Erythroblast (primary cell): ENCODE measurements around the gene ALG12.
"Not testable (repeated sequence)": the region's sequence is repeated elsewhere in the genome, so short reads cannot be mapped to it uniquely, and the experiment has no call there.

Experiments
- GATA1 ChIP-seq: IDR thresholded peaks from 2 replicates; pipeline ENCODE4 v1.6.1; 2011; ENCODE audit warnings: low read depth, mild to moderate bottlenecking, control low read depth, low read length, moderate library complexity
- POLR2A ChIP-seq: IDR thresholded peaks from 2 replicates; pipeline ENCODE4 v1.6.1; 2011; ENCODE audit warnings: mild to moderate bottlenecking, low read length

- not testable (repeated sequence) for TF ChIP-seq POLR2A, GATA1
Observed at GRCh38 chr22:49945042-49945794, 27.0 kb upstream of the ALG12 start.
